ENCODE data around the gene CORO2B. TPM values are rescaled to one million over a fixed set of nuclear protein-coding genes. Genes with fewer than 3 reads are reported as not detected.

The CORO2B gene
- total RNA-seq, 1 experiment from 2014 or later, result 3.8 TPM

- intact Hi-C loops (cut with micrococcal nuclease; ENCODE audit: unreplicated experiment), result no loop called here
- TF ChIP-seq CTCF (conservative IDR thresholded peaks at IDR 0.05; ENCODE audit: low read depth, low read length) (no peak), EZH2 (IDR thresholded peaks at IDR 0.05; ENCODE audit: borderline replicate concordance, low read depth, low read length, poor library complexity, severe bottlenecking) (no peak)
- no TSS peak for BruUV-seq (replicated peaks)
- no peaks in the 10 kb centered on the region for H3K27me3 ChIP-seq (replicated peaks; ENCODE audit: insufficient read depth, low read depth, low read length, poor library complexity)
- H3K27ac ChIP-seq (ENCODE audit: low read depth, low read length, poor library complexity, severe bottlenecking), result no peak overlapping the region
- H3K9me3 ChIP-seq (ENCODE audit: low read depth, low read length, poor library complexity, severe bottlenecking), result no peaks in the 10 kb centered on the region
- ChIA-PET CTCF (no interaction called here), POLR2A (ENCODE audit: low non-redundant PET) (no interaction called here)
- H3K36me3 ChIP-seq (ENCODE audit: insufficient read depth, low read length, poor library complexity, severe bottlenecking), result no peaks in the 10 kb centered on the region
- DNase-seq (ENCODE audit: low spot score), result no peak
- H3K4me1 ChIP-seq (ENCODE audit: insufficient read depth, low read length, poor library complexity, severe bottlenecking), result peaks cover 26% of the 10 kb centered on the region
- no peak overlapping the region for H3K4me3 ChIP-seq (ENCODE audit: low read depth, low read length, poor library complexity, severe bottlenecking)
Observed at GRCh38 chr15:68585574-68586273, 6.9 kb downstream of the CORO2B start.

GRCh38 chr15:68586274-68586961 is 7.6 kb downstream of the CORO2B start:
- CTCF ChIA-PET, result no interaction called here
- H3K4me3 ChIP-seq (ENCODE audit: low read depth, low read length, poor library complexity, severe bottlenecking), result no peak overlapping the region
- H3K27ac ChIP-seq (ENCODE audit: low read depth, low read length, poor library complexity, severe bottlenecking), result no peak overlapping the region
- H3K9me3 ChIP-seq (ENCODE audit: low read depth, low read length, poor library complexity, severe bottlenecking), result no peaks in the 10 kb centered on the region
- no peak for TF ChIP-seq EZH2 (IDR thresholded peaks at IDR 0.05; ENCODE audit: borderline replicate concordance, low read depth, low read length, poor library complexity, severe bottlenecking)
- TF ChIP-seq CTCF (conservative IDR thresholded peaks at IDR 0.05; ENCODE audit: low read depth, low read length), result no peak
- peak; percentile 64 for DNase-seq (ENCODE audit: low spot score)
- intact Hi-C loops (cut with micrococcal nuclease; ENCODE audit: unreplicated experiment), result no loop called here
- BruUV-seq (replicated peaks), result no TSS peak
- peaks cover 26% of the 10 kb centered on the region for H3K4me1 ChIP-seq (ENCODE audit: insufficient read depth, low read length, poor library complexity, severe bottlenecking)
- H3K27me3 ChIP-seq (replicated peaks; ENCODE audit: insufficient read depth, low read depth, low read length, poor library complexity), result no peaks in the 10 kb centered on the region
- no peaks in the 10 kb centered on the region for H3K36me3 ChIP-seq (ENCODE audit: insufficient read depth, low read length, poor library complexity, severe bottlenecking)
- POLR2A ChIA-PET (ENCODE audit: low non-redundant PET), result interaction anchor here (0.9 kb wide), 1 partner anchor 210 kb away, joined by 5 read pairs; no protein-coding TSS in a partner anchor

- CTCF ChIA-PET, result no interaction called here
Observed at GRCh38 chr15:68587769-68588385, 9.1 kb downstream of the CORO2B start.

More at GRCh38 chr15:68587769-68588385, 9.1 kb downstream of the CORO2B start:
- Histone ChIP-seq H3K9me3 (ENCODE audit: low read depth, low read length, poor library complexity, severe bottlenecking) (no peaks in the 10 kb centered on the region), H3K4me1 (ENCODE audit: insufficient read depth, low read length, poor library complexity, severe bottlenecking) (peaks cover 26% of the 10 kb centered on the region), H3K36me3 (ENCODE audit: insufficient read depth, low read length, poor library complexity, severe bottlenecking) (no peaks in the 10 kb centered on the region), H3K27ac (ENCODE audit: low read depth, low read length, poor library complexity, severe bottlenecking) (no peak overlapping the region), H3K4me3 (ENCODE audit: low read depth, low read length, poor library complexity, severe bottlenecking) (no peak overlapping the region), H3K27me3 (replicated peaks; ENCODE audit: insufficient read depth, low read depth, low read length, poor library complexity) (no peaks in the 10 kb centered on the region)
- no TSS peak for BruUV-seq (replicated peaks)
- POLR2A ChIA-PET (ENCODE audit: low non-redundant PET), result no interaction called here
- intact Hi-C loops (cut with micrococcal nuclease; ENCODE audit: unreplicated experiment), result no loop called here
- TF ChIP-seq EZH2 (IDR thresholded peaks at IDR 0.05; ENCODE audit: borderline replicate concordance, low read depth, low read length, poor library complexity, severe bottlenecking), result no peak
- TF ChIP-seq CTCF (conservative IDR thresholded peaks at IDR 0.05; ENCODE audit: low read depth, low read length), result no peak
- DNase-seq (ENCODE audit: low spot score), result peak; percentile 40

Data from A673 (cell line).